GM18867 (cell line): ENCODE results near the gene CCSER1.
A peak's percentile ranks its signal among the peaks of the same experiment; 100 is the strongest.

Experiments
- ATAC-seq: cut with Tn5 transposase; IDR thresholded peaks from one replicate; pipeline ENCODE4 v1.9.1; 2021; ENCODE audit warnings: mild to moderate bottlenecking, moderate library complexity; ENCODE audit not compliant: unreplicated experiment

The CCSER1 gene

GRCh38 chr4:90127706-90128345 is 632 bp downstream of the CCSER1 start:
- peak; percentile 3 for ATAC-seq

GRCh38 chr4:90128961-90129495 is 1.8 kb downstream of the CCSER1 start:
- peak; percentile 38 for ATAC-seq

GRCh38 chr4:90130076-90130475 is 2.9 kb downstream of the CCSER1 start:
- ATAC-seq: no peak

GRCh38 chr4:90137555-90137954 is 10.4 kb downstream of the CCSER1 start:
- ATAC-seq: no peak

GRCh38 chr4:90142081-90142480 is 14.9 kb downstream of the CCSER1 start:
- ATAC-seq: no peak

GRCh38 chr4:90145319-90145718 is 18.1 kb downstream of the CCSER1 start:
- ATAC-seq: no peak

GRCh38 chr4:90146306-90146705 is 19.1 kb downstream of the CCSER1 start:
- ATAC-seq: no peak

GRCh38 chr4:90148574-90149148 is 21.5 kb downstream of the CCSER1 start:
- no peak for ATAC-seq

GRCh38 chr4:90152024-90152423 is 24.8 kb downstream of the CCSER1 start:
- ATAC-seq: no peak

GRCh38 chr4:90159193-90159592 is 32.0 kb downstream of the CCSER1 start:
- ATAC-seq: no peak

GRCh38 chr4:90160044-90160443 is 32.9 kb downstream of the CCSER1 start:
- no peak for ATAC-seq

GRCh38 chr4:90162566-90162965 is 35.4 kb downstream of the CCSER1 start:
- ATAC-seq: no peak

GRCh38 chr4:90163872-90164271 is 36.7 kb downstream of the CCSER1 start:
- no peak for ATAC-seq

- peak; percentile 87 for ATAC-seq
Observed at GRCh38 chr4:90165883-90166282, 38.7 kb downstream of the CCSER1 start.

- ATAC-seq: no peak
Observed at GRCh38 chr4:90171491-90171890, 44.3 kb downstream of the CCSER1 start.

GRCh38 chr4:90174621-90175023 is 47.4 kb downstream of the CCSER1 start:
- no peak for ATAC-seq

- no peak for ATAC-seq
Observed at GRCh38 chr4:90181644-90182043, 54.5 kb downstream of the CCSER1 start.

- no peak for ATAC-seq
Observed at GRCh38 chr4:90183254-90183653, 56.1 kb downstream of the CCSER1 start.

- no peak for ATAC-seq
Observed at GRCh38 chr4:90184560-90184959, 57.4 kb downstream of the CCSER1 start.

- no peak for ATAC-seq
Observed at GRCh38 chr4:90185416-90185815, 58.2 kb downstream of the CCSER1 start.

- ATAC-seq: no peak
Observed at GRCh38 chr4:90186229-90186628, 59.0 kb downstream of the CCSER1 start.

- ATAC-seq: no peak
Observed at GRCh38 chr4:90187148-90187884, 60.1 kb downstream of the CCSER1 start.
